GM21447 (cell line): ENCODE results near the gene KLF13.

ENCODE experiments used
- ATAC-seq: cut with Tn5 transposase; IDR thresholded peaks from one replicate; pipeline ENCODE4 v1.9.1; 2021; ENCODE audit not compliant: unreplicated experiment

Gene KLF13

GRCh38 chr15:31314380-31314779 lies 12.3 kb upstream of the KLF13 start:
- no peak for ATAC-seq

- no peak for ATAC-seq
These were observed 10.4 kb upstream of the KLF13 start for GRCh38 chr15:31316135-31316795.

GRCh38 chr15:31317017-31317416 lies 9.6 kb upstream of the KLF13 start:
- ATAC-seq: no peak

DNA sequence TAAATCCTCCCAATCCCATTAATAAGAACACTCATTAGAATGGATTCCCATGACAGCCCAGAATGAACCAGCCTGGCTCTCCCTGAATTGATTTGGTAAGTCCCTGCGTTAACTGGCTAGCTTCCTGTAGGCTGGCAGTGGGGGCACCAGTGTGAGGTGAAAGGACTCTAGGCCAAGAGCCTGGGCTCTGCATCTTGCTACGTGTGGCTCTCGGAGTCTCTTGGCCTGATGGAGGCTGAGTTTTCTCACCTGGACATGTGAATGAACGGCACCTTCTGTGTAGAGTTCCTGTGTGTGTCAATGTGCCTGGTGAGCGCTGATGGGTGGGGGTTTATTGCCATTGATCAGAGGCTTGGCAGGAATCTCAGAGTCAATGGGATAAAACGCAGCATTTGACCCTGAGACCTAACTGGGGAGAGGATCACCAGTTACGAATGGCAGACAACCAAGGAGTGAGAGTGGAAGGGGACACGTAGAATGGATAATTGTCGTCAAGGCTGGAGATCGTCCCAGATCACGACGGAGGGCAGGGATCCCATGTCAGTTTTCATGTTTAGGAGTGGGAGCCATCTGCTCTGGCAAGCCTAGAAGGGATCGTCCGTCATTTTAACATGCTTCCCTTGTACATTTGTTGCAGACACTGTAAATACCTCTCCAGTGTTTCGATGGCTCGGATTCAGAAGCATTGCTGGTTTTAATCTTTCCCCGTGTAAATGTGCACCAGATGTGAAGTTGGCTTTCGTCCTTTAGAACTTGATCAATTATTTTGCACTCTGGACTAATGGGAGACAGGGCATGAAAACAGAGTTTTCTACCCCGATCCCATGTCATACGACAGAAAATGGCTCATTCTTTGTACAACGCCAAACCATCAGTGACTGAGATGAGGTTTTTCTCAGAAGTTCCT lies 9.0 kb upstream of the KLF13 start:
- ATAC-seq: no peak

DNA sequence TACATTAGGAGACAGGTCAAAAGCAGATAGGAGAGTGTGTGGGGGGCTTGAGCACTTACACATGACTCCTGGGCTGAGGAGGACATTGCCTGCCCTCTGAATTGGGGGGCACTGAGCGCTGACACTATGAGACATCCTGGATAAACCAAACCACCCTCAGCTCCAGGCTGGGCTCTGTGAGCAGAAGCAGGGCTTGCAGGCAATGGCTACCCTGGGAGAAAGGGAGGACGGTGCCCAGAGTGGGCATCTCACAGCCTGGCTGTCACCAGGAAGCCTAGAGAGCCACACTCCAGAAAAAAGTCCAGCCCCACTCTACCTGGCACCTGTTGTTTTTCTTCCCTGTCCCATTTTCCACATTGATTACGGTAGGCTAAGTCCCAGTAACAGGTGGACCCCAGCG lies 8.2 kb upstream of the KLF13 start:
- no peak for ATAC-seq

- ATAC-seq: no peak
These were observed 6.6 kb upstream of the KLF13 start for GRCh38 chr15:31320022-31320421.

DNA sequence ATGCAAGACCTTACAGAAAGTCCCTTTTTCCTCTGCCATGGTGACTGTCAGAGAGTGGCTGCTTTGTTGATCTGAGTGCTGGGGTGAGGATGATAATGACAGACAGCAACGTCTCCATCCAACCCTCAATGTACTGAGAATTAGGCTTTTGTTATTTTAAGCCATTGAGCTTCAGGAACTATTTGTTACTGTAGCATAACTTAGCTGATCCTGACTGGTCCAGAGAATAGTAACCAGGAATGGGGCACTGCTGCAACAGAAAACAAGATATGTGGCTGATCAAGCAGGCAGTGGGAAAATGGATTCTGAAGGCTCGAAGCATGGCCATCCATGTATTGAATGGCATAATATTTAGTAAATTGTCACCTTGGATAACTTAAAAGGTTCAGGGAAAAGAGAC lies 5.2 kb upstream of the KLF13 start:
- ATAC-seq: no peak

- ATAC-seq: no peak
These were observed 4.1 kb upstream of the KLF13 start for GRCh38 chr15:31322504-31322903.

DNA sequence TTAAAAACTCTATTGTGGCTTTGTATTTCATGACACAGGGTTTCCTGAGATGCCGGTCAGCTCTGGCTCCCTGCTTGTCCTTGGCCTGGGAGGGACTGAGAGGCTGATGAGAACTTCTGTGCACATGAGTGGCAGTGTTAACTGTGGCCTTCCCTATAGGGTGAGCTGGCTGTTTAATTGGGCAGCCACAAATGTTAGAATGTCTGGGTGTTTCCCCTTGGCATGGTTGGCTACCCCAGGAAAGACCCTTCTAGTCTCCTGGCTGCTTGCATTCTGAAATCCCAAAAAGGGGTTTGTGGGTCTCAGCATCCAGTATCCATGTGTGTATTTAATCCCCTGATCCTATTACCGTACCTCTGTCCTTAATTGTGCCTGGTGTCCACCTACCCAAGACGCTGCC lies 3.0 kb upstream of the KLF13 start:
- ATAC-seq: no peak

- ATAC-seq: no peak
These were observed 2.4 kb upstream of the KLF13 start for GRCh38 chr15:31324186-31324585.

DNA sequence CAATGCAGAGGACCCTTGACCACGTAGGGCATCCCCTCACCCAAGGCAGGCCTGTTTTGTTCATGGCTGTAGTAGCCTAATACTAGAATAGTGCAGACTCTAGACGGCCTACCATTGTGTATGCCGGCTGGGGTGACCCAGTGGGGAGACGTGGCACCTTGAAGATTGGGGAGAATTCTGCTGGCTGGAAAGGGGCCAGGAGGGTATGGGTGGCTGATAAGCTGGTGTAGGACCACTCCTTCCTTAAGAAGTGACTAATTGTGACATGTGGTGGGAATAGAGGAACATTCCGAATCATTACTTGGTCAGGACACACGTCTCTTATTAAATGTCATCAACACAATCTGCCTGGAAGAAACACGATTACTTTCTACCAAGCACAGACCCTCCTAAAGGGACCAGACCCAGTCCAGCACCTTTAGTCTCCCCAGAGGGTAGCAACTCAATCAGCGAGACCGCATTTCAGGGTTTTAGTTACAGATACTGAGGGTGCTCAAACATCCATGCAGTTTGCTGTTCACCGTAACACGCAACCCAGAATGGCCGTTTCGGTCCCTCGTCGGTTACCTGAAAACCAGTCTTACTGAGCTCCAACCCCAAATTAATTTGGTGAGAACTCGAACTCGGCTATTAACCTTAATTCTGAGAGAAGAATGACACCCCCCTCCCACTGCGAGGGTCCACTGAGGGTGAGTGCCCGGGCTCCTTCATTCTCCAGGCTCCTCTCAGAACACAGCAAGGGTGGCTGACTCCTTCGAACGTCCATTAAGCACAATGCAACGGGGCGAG lies 1.6 kb upstream of the KLF13 start:
- ATAC-seq: no peak

GRCh38 chr15:31325595-31326155 lies 960 bp upstream of the KLF13 start:
- ATAC-seq: peak; percentile 0

GRCh38 chr15:31326875-31327668 lies 437 bp downstream of the KLF13 start:
- ATAC-seq: peak; percentile 12

DNA sequence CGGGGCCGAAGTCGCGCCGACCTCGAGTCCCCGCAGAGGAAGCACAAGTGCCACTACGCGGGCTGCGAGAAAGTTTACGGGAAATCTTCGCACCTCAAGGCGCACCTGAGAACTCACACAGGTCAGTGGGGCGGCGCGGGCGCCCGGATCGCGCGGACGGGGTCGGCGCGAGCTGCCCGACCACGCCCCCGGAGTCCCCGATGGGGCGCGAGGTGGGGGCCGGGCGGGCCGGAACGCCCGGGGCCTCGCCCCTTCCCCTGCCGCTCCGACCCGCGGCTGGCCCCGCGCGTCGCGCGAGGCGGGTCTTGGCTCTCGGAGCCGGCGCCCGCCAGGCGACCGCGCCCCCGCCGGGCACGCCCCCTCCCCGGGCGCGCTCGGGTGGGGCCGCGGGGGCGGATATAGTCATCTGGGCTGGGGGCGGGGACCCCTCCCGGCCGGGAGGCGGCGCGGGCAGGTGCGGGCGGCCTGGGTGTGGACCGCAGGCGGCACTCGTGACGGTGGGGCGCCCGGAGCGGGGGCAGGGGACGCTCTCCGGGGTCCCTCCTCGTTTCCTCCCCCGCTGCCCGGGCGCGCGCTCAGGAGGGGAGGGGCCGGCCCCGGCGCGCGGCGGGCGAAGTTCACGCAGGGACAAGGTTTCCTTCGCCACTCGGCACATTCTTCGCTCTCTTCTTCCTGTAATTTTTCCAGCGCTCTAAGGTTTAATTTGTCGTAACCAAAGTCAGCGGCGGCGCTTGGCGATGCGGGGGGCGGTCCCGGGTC lies 1.2 kb downstream of the KLF13 start:
- ATAC-seq: no peak

- no peak for ATAC-seq
These were observed 1.9 kb downstream of the KLF13 start for GRCh38 chr15:31328428-31328968.

- no peak for ATAC-seq
These were observed 2.5 kb downstream of the KLF13 start for GRCh38 chr15:31328969-31329639.

DNA sequence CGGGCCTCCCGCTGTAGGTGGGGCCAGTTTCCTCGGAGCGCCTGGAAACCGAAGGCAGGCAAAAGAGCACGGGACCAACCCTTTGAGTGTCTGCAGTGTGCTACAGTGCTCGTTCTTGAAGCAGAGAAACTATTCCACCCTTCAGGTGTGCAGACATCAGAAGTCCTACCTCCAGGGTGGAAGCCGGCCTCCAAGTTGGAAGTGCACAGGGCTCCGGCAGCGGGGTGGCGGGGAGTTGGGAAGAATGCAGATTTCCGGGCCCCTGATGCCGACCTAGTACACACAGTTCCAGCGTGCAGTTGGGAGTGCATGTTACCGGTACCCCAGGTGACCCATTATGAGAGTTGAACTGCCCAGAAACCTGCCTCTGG lies 3.0 kb downstream of the KLF13 start:
- ATAC-seq: no peak

GRCh38 chr15:31330111-31330785 lies 3.6 kb downstream of the KLF13 start:
- ATAC-seq: no peak
